Measurements from ENCODE around the gene DLG2.

- no peak for TF ChIP-seq ELF1 (tag; IDR thresholded peaks at IDR 0.05)
- TF ChIP-seq ASH1L (IDR thresholded peaks at IDR 0.05; ENCODE audit: borderline replicate concordance, low read depth, partially characterized antibody): no peak
- TF ChIP-seq, protein P1, sequence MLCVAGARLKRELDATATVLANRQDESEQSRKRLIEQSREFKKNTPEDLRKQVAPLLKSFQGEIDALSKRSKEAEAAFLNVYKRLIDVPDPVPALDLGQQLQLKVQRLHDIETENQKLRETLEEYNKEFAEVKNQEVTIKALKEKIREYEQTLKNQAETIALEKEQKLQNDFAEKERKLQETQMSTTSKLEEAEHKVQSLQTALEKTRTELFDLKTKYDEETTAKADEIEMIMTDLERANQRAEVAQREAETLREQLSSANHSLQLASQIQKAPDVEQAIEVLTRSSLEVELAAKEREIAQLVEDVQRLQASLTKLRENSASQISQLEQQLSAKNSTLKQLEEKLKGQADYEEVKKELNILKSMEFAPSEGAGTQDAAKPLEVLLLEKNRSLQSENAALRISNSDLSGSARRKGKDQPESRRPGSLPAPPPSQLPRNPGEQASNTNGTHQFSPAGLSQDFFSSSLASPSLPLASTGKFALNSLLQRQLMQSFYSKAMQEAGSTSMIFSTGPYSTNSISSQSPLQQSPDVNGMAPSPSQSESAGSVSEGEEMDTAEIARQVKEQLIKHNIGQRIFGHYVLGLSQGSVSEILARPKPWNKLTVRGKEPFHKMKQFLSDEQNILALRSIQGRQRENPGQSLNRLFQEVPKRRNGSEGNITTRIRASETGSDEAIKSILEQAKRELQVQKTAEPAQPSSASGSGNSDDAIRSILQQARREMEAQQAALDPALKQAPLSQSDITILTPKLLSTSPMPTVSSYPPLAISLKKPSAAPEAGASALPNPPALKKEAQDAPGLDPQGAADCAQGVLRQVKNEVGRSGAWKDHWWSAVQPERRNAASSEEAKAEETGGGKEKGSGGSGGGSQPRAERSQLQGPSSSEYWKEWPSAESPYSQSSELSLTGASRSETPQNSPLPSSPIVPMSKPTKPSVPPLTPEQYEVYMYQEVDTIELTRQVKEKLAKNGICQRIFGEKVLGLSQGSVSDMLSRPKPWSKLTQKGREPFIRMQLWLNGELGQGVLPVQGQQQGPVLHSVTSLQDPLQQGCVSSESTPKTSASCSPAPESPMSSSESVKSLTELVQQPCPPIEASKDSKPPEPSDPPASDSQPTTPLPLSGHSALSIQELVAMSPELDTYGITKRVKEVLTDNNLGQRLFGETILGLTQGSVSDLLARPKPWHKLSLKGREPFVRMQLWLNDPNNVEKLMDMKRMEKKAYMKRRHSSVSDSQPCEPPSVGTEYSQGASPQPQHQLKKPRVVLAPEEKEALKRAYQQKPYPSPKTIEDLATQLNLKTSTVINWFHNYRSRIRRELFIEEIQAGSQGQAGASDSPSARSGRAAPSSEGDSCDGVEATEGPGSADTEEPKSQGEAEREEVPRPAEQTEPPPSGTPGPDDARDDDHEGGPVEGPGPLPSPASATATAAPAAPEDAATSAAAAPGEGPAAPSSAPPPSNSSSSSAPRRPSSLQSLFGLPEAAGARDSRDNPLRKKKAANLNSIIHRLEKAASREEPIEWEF (CRISPR knock-in tag; IDR thresholded peaks at IDR 0.05): no peak
- TF ChIP-seq, protein P2, sequence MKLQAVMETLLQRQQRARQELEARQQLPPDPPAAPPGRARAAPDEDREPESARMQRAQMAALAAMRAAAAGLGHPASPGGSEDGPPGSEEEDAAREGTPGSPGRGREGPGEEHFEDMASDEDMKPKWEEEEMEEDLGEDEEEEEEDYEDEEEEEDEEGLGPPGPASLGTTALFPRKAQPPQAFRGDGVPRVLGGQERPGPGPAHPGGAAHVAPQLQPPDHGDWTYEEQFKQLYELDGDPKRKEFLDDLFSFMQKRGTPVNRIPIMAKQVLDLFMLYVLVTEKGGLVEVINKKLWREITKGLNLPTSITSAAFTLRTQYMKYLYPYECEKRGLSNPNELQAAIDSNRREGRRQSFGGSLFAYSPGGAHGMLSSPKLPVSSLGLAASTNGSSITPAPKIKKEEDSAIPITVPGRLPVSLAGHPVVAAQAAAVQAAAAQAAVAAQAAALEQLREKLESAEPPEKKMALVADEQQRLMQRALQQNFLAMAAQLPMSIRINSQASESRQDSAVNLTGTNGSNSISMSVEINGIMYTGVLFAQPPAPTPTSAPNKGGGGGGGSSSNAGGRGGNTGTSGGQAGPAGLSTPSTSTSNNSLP (IDR thresholded peaks at IDR 0.05; ENCODE audit: borderline replicate concordance, low read depth, low read length): no peak
- no peak for TF ChIP-seq TSC22D4 (tag; IDR thresholded peaks at IDR 0.05)
- TF ChIP-seq, protein P3, sequence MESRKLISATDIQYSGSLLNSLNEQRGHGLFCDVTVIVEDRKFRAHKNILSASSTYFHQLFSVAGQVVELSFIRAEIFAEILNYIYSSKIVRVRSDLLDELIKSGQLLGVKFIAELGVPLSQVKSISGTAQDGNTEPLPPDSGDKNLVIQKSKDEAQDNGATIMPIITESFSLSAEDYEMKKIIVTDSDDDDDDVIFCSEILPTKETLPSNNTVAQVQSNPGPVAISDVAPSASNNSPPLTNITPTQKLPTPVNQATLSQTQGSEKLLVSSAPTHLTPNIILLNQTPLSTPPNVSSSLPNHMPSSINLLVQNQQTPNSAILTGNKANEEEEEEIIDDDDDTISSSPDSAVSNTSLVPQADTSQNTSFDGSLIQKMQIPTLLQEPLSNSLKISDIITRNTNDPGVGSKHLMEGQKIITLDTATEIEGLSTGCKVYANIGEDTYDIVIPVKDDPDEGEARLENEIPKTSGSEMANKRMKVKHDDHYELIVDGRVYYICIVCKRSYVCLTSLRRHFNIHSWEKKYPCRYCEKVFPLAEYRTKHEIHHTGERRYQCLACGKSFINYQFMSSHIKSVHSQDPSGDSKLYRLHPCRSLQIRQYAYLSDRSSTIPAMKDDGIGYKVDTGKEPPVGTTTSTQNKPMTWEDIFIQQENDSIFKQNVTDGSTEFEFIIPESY (CRISPR knock-in tag; IDR thresholded peaks at IDR 0.05): no peak
- TF ChIP-seq CTCF (IDR thresholded peaks at IDR 0.05 in 2 of 3, conservative IDR thresholded peaks at IDR 0.05 in 1 of 3; ENCODE audit: insufficient read depth in 2 of 3, low read depth in 1 of 3, low read length in 3 of 3): no peak
- TF ChIP-seq PPARD (CRISPR knock-in tag; IDR thresholded peaks at IDR 0.05): no peak
- TF ChIP-seq ZBTB7A (IDR thresholded peaks at IDR 0.05; ENCODE audit: borderline replicate concordance, control insufficient read depth, low read depth, low read length): no peak
- no peak for TF ChIP-seq ZNF764 (CRISPR knock-in tag; IDR thresholded peaks at IDR 0.05; ENCODE audit: low read depth)
Measured at GRCh38 chr11:84273541-84273940, 1353.6 kb downstream of the DLG2 start.

Data from K562 (cell line).